SH-SY5Y (cell line): Measurements from ENCODE around the gene LIX1.

Experiments
- GATA2 ChIP-seq: IDR thresholded peaks from 2 replicates; pipeline ENCODE4 v1.6.1; 2011; ENCODE audit warnings: mild to moderate bottlenecking, low read depth, low read length
- GATA3 ChIP-seq: IDR thresholded peaks from 2 replicates; pipeline ENCODE4 v1.6.1; 2011; ENCODE audit warnings: low read depth, mild to moderate bottlenecking, low read length, moderate library complexity

LIX1 gene

DNA sequence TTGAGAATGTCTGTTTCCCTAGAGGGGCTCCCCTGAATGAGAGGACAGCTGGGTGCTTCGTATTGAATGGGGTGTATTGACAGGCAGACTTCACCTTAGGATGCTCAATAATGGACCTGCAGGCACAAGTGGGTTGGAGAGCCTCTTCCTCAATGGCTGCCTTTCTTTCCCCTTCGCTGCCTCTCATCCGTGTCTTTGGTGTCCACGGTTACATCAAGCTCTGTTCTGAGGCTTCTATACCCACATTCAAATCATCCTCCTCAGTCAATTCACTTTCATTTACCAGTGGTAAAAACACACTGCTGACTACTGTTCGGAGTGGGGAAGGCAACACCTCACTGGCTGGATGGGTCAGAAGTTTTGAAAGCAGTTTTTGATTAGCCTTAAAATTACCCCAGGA lies 20.6 kb downstream of the LIX1 start:
- TF ChIP-seq GATA3 (no peak), GATA2 (no peak)

GRCh38 chr5:97120195-97120594 lies 22.2 kb downstream of the LIX1 start:
- TF ChIP-seq GATA3 = no peak
- TF ChIP-seq GATA2 = no peak

- no peak for TF ChIP-seq GATA3
- no peak for TF ChIP-seq GATA2
Observed at GRCh38 chr5:97119007-97119390, 23.4 kb downstream of the LIX1 start.

GRCh38 chr5:97118261-97119006 lies 24.0 kb downstream of the LIX1 start:
- no peak for TF ChIP-seq GATA2
- TF ChIP-seq GATA3 = no peak

GRCh38 chr5:97115932-97116331 lies 26.5 kb downstream of the LIX1 start:
- no peak for TF ChIP-seq GATA3
- TF ChIP-seq GATA2 = no peak

- TF ChIP-seq GATA3 (no peak), GATA2 (no peak)
Observed at GRCh38 chr5:97112230-97112629, 30.2 kb downstream of the LIX1 start.

- no peak for TF ChIP-seq GATA3
- no peak for TF ChIP-seq GATA2
Observed at GRCh38 chr5:97111616-97112015, 30.8 kb downstream of the LIX1 start.

DNA sequence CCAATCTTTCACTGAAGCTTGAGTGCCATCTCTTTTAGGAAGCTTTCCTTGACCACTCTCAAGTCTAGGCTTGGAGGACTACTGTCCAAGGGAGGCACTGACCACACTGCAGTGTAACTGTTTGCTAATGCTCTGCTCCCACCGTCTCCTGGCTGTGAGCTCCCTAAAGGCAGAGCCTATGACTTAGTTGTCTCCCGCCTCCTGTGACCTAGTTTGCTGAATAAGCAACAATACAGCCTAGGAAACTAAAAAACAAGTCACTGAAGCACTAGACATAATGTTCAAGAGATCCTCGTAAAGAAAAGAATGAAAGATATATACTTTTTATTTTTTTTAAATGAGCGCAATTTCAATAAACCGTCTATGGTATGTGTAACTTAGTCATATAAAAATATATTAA lies 31.4 kb downstream of the LIX1 start:
- TF ChIP-seq GATA2 = no peak
- TF ChIP-seq GATA3 = no peak

GRCh38 chr5:97107318-97107717 lies 35.1 kb downstream of the LIX1 start:
- TF ChIP-seq GATA2 = no peak
- TF ChIP-seq GATA3 = no peak

GRCh38 chr5:97106216-97106581 lies 36.2 kb downstream of the LIX1 start:
- TF ChIP-seq GATA2 (no peak), GATA3 (no peak)

GRCh38 chr5:97105501-97106215 lies 36.8 kb downstream of the LIX1 start:
- no peak for TF ChIP-seq GATA3
- no peak for TF ChIP-seq GATA2

DNA sequence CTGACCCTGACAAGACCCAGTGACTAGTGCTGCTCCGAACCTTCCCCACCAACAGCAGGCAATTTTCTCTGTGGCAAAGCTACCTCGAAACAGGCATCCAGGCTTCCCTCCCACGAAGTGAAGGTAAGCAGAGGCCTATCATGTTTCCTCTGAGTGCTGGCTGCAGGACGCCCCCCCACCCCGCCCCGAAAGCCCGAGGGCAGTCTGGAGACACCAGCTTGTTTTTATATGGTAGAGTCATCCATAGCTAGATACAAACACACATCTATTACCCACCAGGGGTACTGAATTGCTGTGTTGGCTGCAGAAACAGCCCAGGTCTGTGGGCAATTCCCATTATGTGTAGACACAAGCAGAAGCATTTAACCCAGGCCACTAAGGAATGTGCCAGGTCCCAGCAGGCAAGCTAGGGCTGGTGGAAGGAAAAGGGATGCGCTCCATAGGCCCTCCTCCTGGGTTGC lies 40.4 kb downstream of the LIX1 start:
- TF ChIP-seq GATA3 (no peak), GATA2 (no peak)

GRCh38 chr5:97101189-97101910 lies 41.1 kb downstream of the LIX1 start:
- no peak for TF ChIP-seq GATA3
- no peak for TF ChIP-seq GATA2

- TF ChIP-seq GATA3 (no peak), GATA2 (no peak)
Observed at GRCh38 chr5:97100476-97100875, 41.9 kb downstream of the LIX1 start.
